22Rv1 (cell line): ENCODE results near the gene CAMTA1.

Experiments
- H3K27ac ChIP-seq: fragments of 450-650 bp; 2 replicates; pipeline ENCODE4 v1.5.1; 2017
- ZFX ChIP-seq: fragments of 450-650 bp; IDR thresholded peaks from 2 replicates; pipeline ENCODE4 v1.6.1; 2017; ENCODE audit warnings: antibody characterized with exemption, borderline replicate concordance
- TF ChIP-seq, protein P1 (sequence below): fragments of 450-650 bp; IDR thresholded peaks from 2 replicates; pipeline ENCODE4 v1.5.1; 2017; ENCODE audit warnings: mild to moderate bottlenecking

The CAMTA1 gene

DNA sequence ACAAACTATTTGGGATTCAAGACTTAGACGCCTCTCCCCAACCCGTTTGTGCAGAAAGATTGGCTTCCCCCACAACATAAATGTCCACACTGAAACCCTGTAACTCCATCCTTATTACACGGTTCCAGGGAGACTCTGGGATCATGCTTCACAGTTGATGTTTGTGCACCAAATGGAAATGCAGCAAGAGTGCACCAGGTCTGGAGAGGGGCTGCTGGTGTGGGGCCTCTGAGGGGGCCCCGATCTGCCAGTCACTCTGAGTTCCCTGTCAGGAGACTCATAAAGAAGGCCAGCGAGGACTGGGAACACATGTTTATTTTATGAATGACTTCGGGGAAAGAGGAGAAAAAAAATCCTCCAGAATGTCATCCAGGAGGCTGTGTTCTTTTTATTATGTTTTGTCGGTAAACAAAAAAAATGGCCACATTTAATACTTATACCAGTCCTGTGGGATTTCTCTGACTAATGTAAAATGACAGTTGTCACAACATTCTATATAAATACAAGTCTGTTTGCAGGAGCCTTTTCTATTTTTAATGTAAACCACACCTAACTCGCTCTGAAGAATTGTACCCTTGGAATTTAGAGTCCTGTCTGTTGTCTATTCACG is 546.8 kb downstream of the CAMTA1 start:
- peak overlapping the region; percentile 76 for H3K27ac ChIP-seq
- TF ChIP-seq, protein P1, sequence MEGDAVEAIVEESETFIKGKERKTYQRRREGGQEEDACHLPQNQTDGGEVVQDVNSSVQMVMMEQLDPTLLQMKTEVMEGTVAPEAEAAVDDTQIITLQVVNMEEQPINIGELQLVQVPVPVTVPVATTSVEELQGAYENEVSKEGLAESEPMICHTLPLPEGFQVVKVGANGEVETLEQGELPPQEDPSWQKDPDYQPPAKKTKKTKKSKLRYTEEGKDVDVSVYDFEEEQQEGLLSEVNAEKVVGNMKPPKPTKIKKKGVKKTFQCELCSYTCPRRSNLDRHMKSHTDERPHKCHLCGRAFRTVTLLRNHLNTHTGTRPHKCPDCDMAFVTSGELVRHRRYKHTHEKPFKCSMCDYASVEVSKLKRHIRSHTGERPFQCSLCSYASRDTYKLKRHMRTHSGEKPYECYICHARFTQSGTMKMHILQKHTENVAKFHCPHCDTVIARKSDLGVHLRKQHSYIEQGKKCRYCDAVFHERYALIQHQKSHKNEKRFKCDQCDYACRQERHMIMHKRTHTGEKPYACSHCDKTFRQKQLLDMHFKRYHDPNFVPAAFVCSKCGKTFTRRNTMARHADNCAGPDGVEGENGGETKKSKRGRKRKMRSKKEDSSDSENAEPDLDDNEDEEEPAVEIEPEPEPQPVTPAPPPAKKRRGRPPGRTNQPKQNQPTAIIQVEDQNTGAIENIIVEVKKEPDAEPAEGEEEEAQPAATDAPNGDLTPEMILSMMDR = no peak
- TF ChIP-seq ZFX = no peak

DNA sequence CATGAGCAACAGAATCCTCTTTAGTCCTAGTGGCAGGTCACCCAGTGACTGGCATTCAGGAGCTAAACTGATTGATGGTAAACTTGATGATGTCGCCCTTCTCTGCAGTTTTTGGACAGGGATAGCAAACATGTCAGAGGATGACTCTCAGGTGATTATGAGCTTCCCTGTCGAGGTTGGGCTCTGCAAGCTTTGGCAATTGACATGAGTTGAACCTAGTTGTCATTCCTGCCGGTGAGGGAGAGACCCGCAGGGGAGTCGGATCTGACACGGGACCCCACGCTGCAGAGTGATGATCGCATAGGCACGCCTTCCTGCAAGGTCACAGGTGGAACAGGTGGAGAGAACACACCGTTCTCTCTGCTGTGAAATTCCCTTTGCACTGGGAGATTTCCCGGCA is 547.8 kb downstream of the CAMTA1 start:
- H3K27ac ChIP-seq = peak overlapping the region; percentile 76
- TF ChIP-seq ZFX = no peak
- TF ChIP-seq, protein P1 = no peak

DNA sequence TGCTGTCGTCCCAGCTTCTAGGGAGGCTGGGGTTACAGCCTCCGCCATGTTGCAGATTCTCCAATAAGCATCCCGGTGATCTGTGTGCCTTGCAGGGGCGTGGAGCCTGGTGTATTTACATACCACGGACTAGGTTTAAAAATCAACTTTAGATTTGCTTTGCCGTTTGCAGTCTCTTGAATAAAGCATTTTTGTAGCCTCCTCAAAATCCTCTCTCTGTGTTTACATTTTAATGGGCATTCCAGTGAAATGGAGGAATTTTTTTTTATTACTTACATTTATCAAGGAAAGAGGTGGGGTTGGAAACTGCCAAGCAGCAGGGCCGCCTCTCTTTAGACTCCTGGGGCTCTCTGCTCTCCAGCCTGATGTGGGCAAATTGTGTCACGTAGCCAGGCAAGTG is 548.4 kb downstream of the CAMTA1 start:
- no peak for TF ChIP-seq ZFX
- H3K27ac ChIP-seq = peak overlapping the region; percentile 76

DNA sequence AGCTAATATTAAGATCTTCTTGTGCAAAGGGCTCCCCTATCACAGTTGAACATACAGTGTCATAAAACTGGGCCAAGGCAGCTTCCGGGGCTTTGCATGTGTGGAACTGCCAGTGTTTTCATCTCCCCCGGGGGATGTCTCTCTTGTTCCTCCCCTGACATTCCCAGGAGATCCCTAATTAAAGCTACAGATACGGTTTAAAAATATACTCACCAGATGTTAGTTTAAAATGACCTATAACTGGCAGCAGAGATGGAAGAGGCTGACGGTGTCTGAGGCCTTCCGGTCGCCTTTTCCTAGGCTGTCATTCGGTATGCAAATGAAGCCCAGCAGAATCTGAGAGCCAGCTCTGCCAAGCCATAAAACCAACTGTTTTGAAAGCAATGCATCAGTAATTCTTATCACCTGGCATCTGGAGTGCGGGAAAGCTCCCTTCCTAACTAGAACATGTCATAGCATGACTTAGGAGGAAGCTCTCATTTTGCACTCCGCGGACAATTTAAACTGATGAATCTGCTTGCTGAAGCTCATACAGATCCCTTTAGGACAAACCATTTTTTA is 549.3 kb downstream of the CAMTA1 start:
- TF ChIP-seq, protein P1 = no peak
- TF ChIP-seq ZFX = no peak
- peak overlapping the region; percentile 76 for H3K27ac ChIP-seq

DNA sequence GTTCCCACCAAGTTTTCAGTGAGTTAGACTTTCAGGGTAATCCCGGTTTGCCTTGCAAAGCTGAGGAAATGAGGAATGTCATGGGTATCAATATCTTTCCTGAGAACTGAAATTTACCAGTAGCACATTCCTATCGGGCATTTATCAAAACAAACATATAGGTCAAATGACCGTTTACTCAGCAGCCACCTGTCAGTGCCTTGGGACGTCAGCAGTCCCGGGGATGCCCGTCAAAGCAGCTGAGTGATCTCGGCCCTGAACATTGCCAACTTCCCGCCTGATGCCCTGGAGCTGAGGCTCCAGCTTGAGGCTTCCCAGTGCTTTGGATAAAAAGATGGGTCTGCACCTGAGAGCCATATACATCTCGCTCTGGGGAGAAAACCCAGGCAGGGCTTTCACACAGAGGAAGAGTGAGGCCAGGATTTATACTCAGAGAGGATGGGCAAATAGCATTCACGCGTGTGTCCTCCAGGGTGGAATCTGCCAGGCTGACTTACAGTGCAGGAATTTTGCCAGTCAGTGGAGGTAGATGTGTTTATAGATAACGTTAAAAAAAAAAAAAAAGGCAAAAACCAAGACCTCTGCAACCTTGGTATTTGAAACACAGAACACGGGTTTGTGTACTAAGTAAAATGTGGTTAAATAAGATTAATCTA is 550.1 kb downstream of the CAMTA1 start:
- no peak for TF ChIP-seq ZFX
- TF ChIP-seq, protein P1 = no peak
- no peak overlapping the region for H3K27ac ChIP-seq

DNA sequence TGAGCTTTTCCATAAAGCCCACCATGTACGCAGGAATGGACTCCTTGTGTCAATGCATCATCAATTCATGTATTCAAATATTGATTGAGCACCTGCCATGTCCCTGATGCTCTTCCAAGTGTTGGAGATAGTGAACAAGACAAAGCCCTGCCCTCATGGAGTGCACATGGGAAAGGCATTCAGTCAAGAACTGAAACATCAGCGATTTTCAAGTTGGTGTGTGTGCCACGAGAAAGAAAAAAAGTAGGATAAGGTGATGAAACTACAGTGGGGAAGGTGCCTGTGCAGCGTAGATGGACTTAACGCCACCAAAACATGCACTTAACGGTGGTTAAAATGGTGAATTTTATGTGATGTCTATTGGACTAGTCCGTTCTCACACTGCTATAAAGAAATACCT is 553.2 kb downstream of the CAMTA1 start:
- no peak for TF ChIP-seq ZFX
- TF ChIP-seq, protein P1 = no peak
- no peak overlapping the region for H3K27ac ChIP-seq

DNA sequence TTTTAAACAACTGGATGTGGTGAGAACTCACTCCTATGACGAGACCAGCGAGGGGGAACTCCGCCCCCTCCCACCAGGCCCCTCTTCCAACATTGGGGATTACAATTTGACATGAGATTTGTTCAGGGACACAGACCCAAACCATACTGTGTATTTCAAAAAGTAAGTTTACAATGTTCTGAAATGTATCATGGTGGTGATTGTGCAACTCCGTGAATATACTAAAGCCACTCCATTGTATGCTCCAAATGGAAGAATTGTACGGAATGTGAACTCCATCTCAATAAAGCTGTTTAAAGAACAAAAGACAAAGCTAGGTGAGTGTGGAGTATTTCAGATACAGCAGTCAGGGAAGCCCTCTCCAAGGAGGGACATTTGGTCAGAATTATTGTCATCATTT is 553.8 kb downstream of the CAMTA1 start:
- H3K27ac ChIP-seq = no peak overlapping the region

More for the DNA sequence above, 553.8 kb downstream of the CAMTA1 start:
- TF ChIP-seq, protein P1 = no peak
- TF ChIP-seq ZFX = no peak
